ENCODE measurements around the gene UNCX.

The UNCX gene

GRCh38 chr7:1196950-1197349 lies 35.7 kb upstream of the UNCX start:
- DNase-seq, result no peak
- no peaks in the 10 kb centered on the region for H3K36me3 ChIP-seq (replicated peaks; ENCODE audit: insufficient read depth, low read length)

GRCh38 chr7:1197997-1198625 lies 34.6 kb upstream of the UNCX start:
- Histone ChIP-seq H3K4me1 (ENCODE audit: low read length) (no peaks in the 10 kb centered on the region), H3K9me2 (replicated peaks; ENCODE audit: insufficient read depth, low read length) (no peaks in the 10 kb centered on the region), H3K36me3 (replicated peaks; ENCODE audit: insufficient read depth, low read length) (no peaks in the 10 kb centered on the region), H3K79me2 (ENCODE audit: low read length) (no peaks in the 10 kb centered on the region), H3K4me2 (ENCODE audit: low read depth, low read length) (no peak overlapping the region), H3K9ac (ENCODE audit: low read length) (no peak overlapping the region), H3F3A (ENCODE audit: insufficient read depth, low read length) (no peaks in the 10 kb centered on the region), H3K9me3 (replicated peaks; ENCODE audit: insufficient read depth, low read length) (no peaks in the 10 kb centered on the region), H4K20me1 (ENCODE audit: insufficient read depth, low read length) (no peaks in the 10 kb centered on the region), H3K27me3 (replicated peaks; ENCODE audit: insufficient read depth, low read length) (peaks cover 74% of the 10 kb centered on the region), H3K4me3 (ENCODE audit: low read length) (no peak overlapping the region), H3K27ac (ENCODE audit: low read length) (no peak overlapping the region), H2AFZ (ENCODE audit: low read length) (no peak overlapping the region)
- TF ChIP-seq CTCF (IDR thresholded peaks at IDR 0.05; ENCODE audit: low read length), result no peak
- TF ChIP-seq EZH2 (optimal IDR thresholded peaks at IDR 0.05; ENCODE audit: low read depth, low read length), result no peak
- TF ChIP-seq EZH2phosphoT487 (IDR thresholded peaks at IDR 0.05; ENCODE audit: low read length), result no peak
- DNase-seq, result no peak

More at GRCh38 chr7:1196950-1197349, 35.7 kb upstream of the UNCX start:
- no peaks in the 10 kb centered on the region for H3K9me3 ChIP-seq (replicated peaks; ENCODE audit: insufficient read depth, low read length)
- TF ChIP-seq CTCF (IDR thresholded peaks at IDR 0.05; ENCODE audit: low read length), result no peak
- TF ChIP-seq EZH2phosphoT487 (IDR thresholded peaks at IDR 0.05; ENCODE audit: low read length), result no peak
- no peak for TF ChIP-seq EZH2 (optimal IDR thresholded peaks at IDR 0.05; ENCODE audit: low read depth, low read length)
- no peaks in the 10 kb centered on the region for H3F3A ChIP-seq (ENCODE audit: insufficient read depth, low read length)
- no peaks in the 10 kb centered on the region for H3K9me2 ChIP-seq (replicated peaks; ENCODE audit: insufficient read depth, low read length)
- H2AFZ ChIP-seq (ENCODE audit: low read length), result no peak overlapping the region
- no peaks in the 10 kb centered on the region for H4K20me1 ChIP-seq (ENCODE audit: insufficient read depth, low read length)
- H3K9ac ChIP-seq (ENCODE audit: low read length), result no peak overlapping the region
- no peak overlapping the region for H3K4me3 ChIP-seq (ENCODE audit: low read length)
- H3K27me3 ChIP-seq (replicated peaks; ENCODE audit: insufficient read depth, low read length), result peaks cover 76% of the 10 kb centered on the region
- no peaks in the 10 kb centered on the region for H3K79me2 ChIP-seq (ENCODE audit: low read length)
- no peak overlapping the region for H3K4me2 ChIP-seq (ENCODE audit: low read depth, low read length)
- no peaks in the 10 kb centered on the region for H3K4me1 ChIP-seq (ENCODE audit: low read length)
- no peak overlapping the region for H3K27ac ChIP-seq (ENCODE audit: low read length)

GRCh38 chr7:1200045-1200444 lies 32.6 kb upstream of the UNCX start:
- Histone ChIP-seq H4K20me1 (ENCODE audit: insufficient read depth, low read length) (no peaks in the 10 kb centered on the region), H3F3A (ENCODE audit: insufficient read depth, low read length) (no peaks in the 10 kb centered on the region), H3K4me3 (ENCODE audit: low read length) (no peak overlapping the region), H2AFZ (ENCODE audit: low read length) (no peak overlapping the region), H3K9ac (ENCODE audit: low read length) (no peak overlapping the region), H3K4me2 (ENCODE audit: low read depth, low read length) (no peak overlapping the region), H3K27me3 (replicated peaks; ENCODE audit: insufficient read depth, low read length) (peaks cover 74% of the 10 kb centered on the region), H3K9me3 (replicated peaks; ENCODE audit: insufficient read depth, low read length) (no peaks in the 10 kb centered on the region), H3K4me1 (ENCODE audit: low read length) (no peaks in the 10 kb centered on the region), H3K9me2 (replicated peaks; ENCODE audit: insufficient read depth, low read length) (no peaks in the 10 kb centered on the region), H3K36me3 (replicated peaks; ENCODE audit: insufficient read depth, low read length) (no peaks in the 10 kb centered on the region), H3K79me2 (ENCODE audit: low read length) (no peaks in the 10 kb centered on the region), H3K27ac (ENCODE audit: low read length) (no peak overlapping the region)
- no peak for DNase-seq
- TF ChIP-seq CTCF (IDR thresholded peaks at IDR 0.05; ENCODE audit: low read length) (no peak), EZH2phosphoT487 (IDR thresholded peaks at IDR 0.05; ENCODE audit: low read length) (no peak), EZH2 (optimal IDR thresholded peaks at IDR 0.05; ENCODE audit: low read depth, low read length) (no peak)
